ENCODE results near the gene SAMD4A.

DNA sequence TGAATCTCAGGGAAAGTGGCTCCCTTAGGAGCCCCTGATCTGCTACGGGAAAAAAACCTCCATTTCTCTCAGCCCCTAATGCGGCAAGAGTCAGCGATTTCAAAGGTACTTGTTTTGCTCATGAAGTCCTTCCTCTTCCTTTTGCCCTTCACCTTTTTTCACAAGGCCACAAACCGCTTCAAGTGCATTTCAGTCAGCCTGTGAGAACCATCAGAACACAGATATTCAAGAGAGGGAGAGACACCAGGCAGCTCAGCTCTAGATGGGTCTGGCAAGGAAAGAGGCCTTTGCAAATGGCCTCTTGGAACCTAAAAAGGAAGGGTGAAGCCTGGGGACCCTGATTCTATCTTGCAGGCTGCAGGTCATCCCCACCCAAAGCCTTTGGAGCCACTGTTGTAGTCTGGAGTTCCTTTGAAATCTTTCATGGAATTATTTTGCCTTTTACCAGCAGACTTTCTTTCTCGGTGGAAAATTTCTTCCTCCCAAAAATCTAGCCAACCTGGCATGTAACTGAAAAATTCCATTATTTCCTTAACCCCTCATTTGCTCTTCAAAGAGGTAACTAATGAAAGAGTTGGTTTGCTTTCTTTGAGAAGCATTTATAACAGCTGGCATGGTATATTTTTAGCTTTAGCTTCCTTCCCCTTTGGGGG is 145.0 kb downstream of the SAMD4A start:
- TF ChIP-seq, protein P1, sequence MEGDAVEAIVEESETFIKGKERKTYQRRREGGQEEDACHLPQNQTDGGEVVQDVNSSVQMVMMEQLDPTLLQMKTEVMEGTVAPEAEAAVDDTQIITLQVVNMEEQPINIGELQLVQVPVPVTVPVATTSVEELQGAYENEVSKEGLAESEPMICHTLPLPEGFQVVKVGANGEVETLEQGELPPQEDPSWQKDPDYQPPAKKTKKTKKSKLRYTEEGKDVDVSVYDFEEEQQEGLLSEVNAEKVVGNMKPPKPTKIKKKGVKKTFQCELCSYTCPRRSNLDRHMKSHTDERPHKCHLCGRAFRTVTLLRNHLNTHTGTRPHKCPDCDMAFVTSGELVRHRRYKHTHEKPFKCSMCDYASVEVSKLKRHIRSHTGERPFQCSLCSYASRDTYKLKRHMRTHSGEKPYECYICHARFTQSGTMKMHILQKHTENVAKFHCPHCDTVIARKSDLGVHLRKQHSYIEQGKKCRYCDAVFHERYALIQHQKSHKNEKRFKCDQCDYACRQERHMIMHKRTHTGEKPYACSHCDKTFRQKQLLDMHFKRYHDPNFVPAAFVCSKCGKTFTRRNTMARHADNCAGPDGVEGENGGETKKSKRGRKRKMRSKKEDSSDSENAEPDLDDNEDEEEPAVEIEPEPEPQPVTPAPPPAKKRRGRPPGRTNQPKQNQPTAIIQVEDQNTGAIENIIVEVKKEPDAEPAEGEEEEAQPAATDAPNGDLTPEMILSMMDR (IDR thresholded peaks at IDR 0.05): no peak
- no peak for TF ChIP-seq POLR2A (IDR thresholded peaks at IDR 0.05)

Measured in stomach (tissue), 4 donors.